Measurements from ENCODE around the gene HDAC10.
"Not testable (repeated sequence)": the region's sequence is repeated elsewhere in the genome, so short reads cannot be mapped to it uniquely, and the experiment has no call there.

The HDAC10 gene

GRCh38 chr22:50213263-50213662 lies 37.8 kb downstream of the HDAC10 start:
- DNase-seq: no peak

- no peak for DNase-seq
These were observed 39.9 kb downstream of the HDAC10 start for GRCh38 chr22:50211147-50211546.

- no peak for DNase-seq
These were observed 40.5 kb downstream of the HDAC10 start for GRCh38 chr22:50210378-50211139.

- DNase-seq: peak; percentile 80
These were observed 41.2 kb downstream of the HDAC10 start for GRCh38 chr22:50209893-50210292.

- no peak for DNase-seq
These were observed 41.8 kb downstream of the HDAC10 start for GRCh38 chr22:50208939-50209892.

- DNase-seq: no peak
These were observed 42.6 kb downstream of the HDAC10 start for GRCh38 chr22:50208430-50208938.

- no peak for DNase-seq
These were observed 43.5 kb downstream of the HDAC10 start for GRCh38 chr22:50207383-50208140.

GRCh38 chr22:50206599-50206998 lies 44.5 kb downstream of the HDAC10 start:
- DNase-seq: no peak

GRCh38 chr22:50205781-50206569 lies 45.1 kb downstream of the HDAC10 start:
- no peak for DNase-seq

- not testable (repeated sequence) for DNase-seq
These were observed 46.1 kb downstream of the HDAC10 start for GRCh38 chr22:50204998-50205397.

GRCh38 chr22:50204571-50204970 lies 46.5 kb downstream of the HDAC10 start:
- DNase-seq: no peak

GRCh38 chr22:50203288-50203687 lies 47.8 kb downstream of the HDAC10 start:
- DNase-seq: no peak

GRCh38 chr22:50202130-50202666 lies 48.9 kb downstream of the HDAC10 start:
- no peak for DNase-seq

GRCh38 chr22:50201191-50202129 lies 49.6 kb downstream of the HDAC10 start:
- peak; percentile 40 for DNase-seq

GRCh38 chr22:50200461-50201190 lies 50.4 kb downstream of the HDAC10 start, which contains the start of gene SELENOO:
TSS of gene SELENOO (plus strand) at chr22:50201011. CDS start at chr22:50201037, 26 bp downstream.
- DNase-seq: peak; percentile 92

- no peak for DNase-seq
These were observed 51.1 kb downstream of the HDAC10 start for GRCh38 chr22:50199829-50200460.

GRCh38 chr22:50199251-50199721 lies 51.8 kb downstream of the HDAC10 start:
- DNase-seq: no peak

GRCh38 chr22:50198624-50199017 lies 52.4 kb downstream of the HDAC10 start:
- DNase-seq: no peak
